Neural progenitor cell (in vitro differentiated cells): ENCODE data around the gene HYAL2. TPM values are rescaled to one million over a fixed set of nuclear protein-coding genes. Genes with fewer than 3 reads are reported as not detected.

ENCODE experiments used
- DNase-seq: peaks from one replicate; pipeline ENCODE4 v3.0.0-alpha.2; 2016; ENCODE audit warnings: low spot score
- H2AFZ ChIP-seq: fragments of 200-600 bp; sonication (generic); replicated peaks from 2 replicates; pipeline ENCODE4 v1.6.1; 2016; ENCODE audit warnings: antibody characterized with exemption
- H3F3A ChIP-seq: fragments of 200-600 bp; sonication (generic); 2 replicates; pipeline ENCODE4 v1.6.1; 2016; ENCODE audit warnings: antibody characterized with exemption, low read depth
- H3K27ac ChIP-seq: fragments of 200-600 bp; sonication (generic); 2 replicates; pipeline ENCODE4 v1.5.1; 2016; ENCODE audit warnings: mild to moderate bottlenecking
- H3K27me3 ChIP-seq: fragments of 200-600 bp; sonication (generic); 2 replicates; pipeline ENCODE4 v1.6.1; 2016; ENCODE audit warnings: mild to moderate bottlenecking, moderate library complexity
- H3K36me3 ChIP-seq: fragments of 200-600 bp; sonication (generic); 2 replicates; pipeline ENCODE4 v1.5.1; 2016
- H3K4me1 ChIP-seq: fragments of 200-600 bp; sonication (generic); 2 replicates; pipeline ENCODE4 v1.6.1; 2016; ENCODE audit warnings: mixed run types
- H3K4me2 ChIP-seq: fragments of 200-600 bp; sonication (generic); 2 replicates; pipeline ENCODE4 v1.6.1; 2016
- H3K4me3 ChIP-seq: fragments of 200-600 bp; sonication (generic); 2 replicates; pipeline ENCODE4 v1.5.1; 2016
- H3K79me2 ChIP-seq: fragments of 200-600 bp; sonication (generic); 2 replicates; pipeline ENCODE4 v1.6.1; 2016; ENCODE audit warnings: low read depth
- H3K9ac ChIP-seq: fragments of 200-600 bp; sonication (generic); 2 replicates; pipeline ENCODE4 v1.6.1; 2016
- H3K9me3 ChIP-seq: fragments of 200-600 bp; sonication (generic); 2 replicates; pipeline ENCODE4 v1.5.1; 2016; ENCODE audit warnings: low read depth
- H4K20me1 ChIP-seq: fragments of 200-600 bp; sonication (generic); 2 replicates; pipeline ENCODE4 v1.6.1; 2016; ENCODE audit warnings: low read depth
- H3K27ac Mint-ChIP-seq: 3 replicates; pipeline ENCODE4 v1.8.0; 2021; ENCODE audit warnings: mixed read lengths
- H3K27me3 Mint-ChIP-seq: 2 replicates; pipeline ENCODE4 v1.8.0; 2022; ENCODE audit warnings: low read depth, mild to moderate bottlenecking, inconsistent platforms, moderate library complexity, mixed read lengths; ENCODE audit not compliant: insufficient read depth
- H3K36me3 Mint-ChIP-seq: 3 replicates; pipeline ENCODE4 v1.8.0; 2021; ENCODE audit warnings: mixed read lengths
- H3K4me1 Mint-ChIP-seq: 3 replicates; pipeline ENCODE4 v1.8.0; 2021; ENCODE audit warnings: mixed read lengths
- H3K4me3 Mint-ChIP-seq: 3 replicates; pipeline ENCODE4 v1.8.0; 2021; ENCODE audit warnings: mild to moderate bottlenecking, moderate library complexity, mixed read lengths
- H3K9me3 Mint-ChIP-seq: 3 replicates; pipeline ENCODE4 v1.8.0; 2020; ENCODE audit warnings: mixed read lengths
- CTCF ChIP-seq: fragments of 200-600 bp; sonication (generic); IDR thresholded peaks from 2 replicates; pipeline ENCODE4 v1.5.1; 2017; ENCODE audit warnings: antibody characterized with exemption, mild to moderate bottlenecking
- EZH2 ChIP-seq: fragments of 200-600 bp; sonication (generic); IDR thresholded peaks from 2 replicates; pipeline ENCODE4 v1.6.1; 2017; ENCODE audit warnings: antibody characterized with exemption, mild to moderate bottlenecking, moderate library complexity
- EZH2phosphoT487 ChIP-seq: fragments of 200-600 bp; sonication (generic); IDR thresholded peaks from 2 replicates; pipeline ENCODE4 v1.6.1; 2017; ENCODE audit warnings: antibody characterized with exemption
- total RNA-seq: library from RNA; depleted of rRNA; stranded (reverse); fragments of >200 nt; gene quantifications from 2 replicates; pipeline ENCODE4 v1.2.3, GENCODE V29; 2015; ENCODE audit warnings: low replicate concordance

HYAL2 gene
- total RNA-seq, 1 donor from 2014 or later = 38.9 TPM

GRCh38 chr3:50269460-50269859 is 53.1 kb downstream of the HYAL2 start:
- H3K4me3 ChIP-seq = no peak overlapping the region
- H2AFZ ChIP-seq = no peak overlapping the region
- Mint-ChIP-seq H3K4me1 (peaks cover 63% of the 10 kb centered on the region), H3K9me3 (no peaks in the 10 kb centered on the region), H3K27ac (peak overlapping the region; percentile 76), H3K36me3 (no peaks in the 10 kb centered on the region), H3K27me3 (peaks cover 15% of the 10 kb centered on the region), H3K4me3 (no peak overlapping the region)
- no peaks in the 10 kb centered on the region for H3K36me3 ChIP-seq
- TF ChIP-seq EZH2phosphoT487 = no peak
- no peak for TF ChIP-seq EZH2
- no peak for TF ChIP-seq CTCF
- H3K79me2 ChIP-seq = no peaks in the 10 kb centered on the region
- H3K27ac ChIP-seq = no peak overlapping the region
- H3K9me3 ChIP-seq = no peaks in the 10 kb centered on the region
- H3K4me2 ChIP-seq = peak overlapping the region; percentile 43
- H3K4me1 ChIP-seq = peaks cover 46% of the 10 kb centered on the region
- H3K27me3 ChIP-seq = peaks cover 17% of the 10 kb centered on the region
- no peaks in the 10 kb centered on the region for H4K20me1 ChIP-seq
- H3F3A ChIP-seq = peaks cover 26% of the 10 kb centered on the region
- DNase-seq = no peak
- H3K9ac ChIP-seq = no peak overlapping the region

- Histone ChIP-seq H3K36me3 (no peaks in the 10 kb centered on the region), H3K79me2 (no peaks in the 10 kb centered on the region), H3F3A (peaks cover 30% of the 10 kb centered on the region), H3K4me3 (no peak within 1 kb of the TSS), H3K9ac (no peak within 1 kb of the TSS), H3K4me2 (peak within 1 kb of the TSS; percentile 58), H4K20me1 (no peaks in the 10 kb centered on the region), H3K27ac (no peak within 1 kb of the TSS), H3K4me1 (peaks cover 51% of the 10 kb centered on the region), H2AFZ (no peak within 1 kb of the TSS), H3K9me3 (no peaks in the 10 kb centered on the region), H3K27me3 (peaks cover 12% of the 10 kb centered on the region)
- peaks cover 10% of the 10 kb centered on the region for H3K27me3 Mint-ChIP-seq
- H3K9me3 Mint-ChIP-seq = no peaks in the 10 kb centered on the region
- no peak for TF ChIP-seq EZH2
- no peak for TF ChIP-seq EZH2phosphoT487
- no peak for TF ChIP-seq CTCF
- peak within 1 kb of the TSS; percentile 22 for H3K4me3 Mint-ChIP-seq
- DNase-seq = no peak
- peaks cover 64% of the 10 kb centered on the region for H3K4me1 Mint-ChIP-seq
- H3K27ac Mint-ChIP-seq = peak within 1 kb of the TSS; percentile 76
- no peaks in the 10 kb centered on the region for H3K36me3 Mint-ChIP-seq
Measured at GRCh38 chr3:50268703-50269451, 53.7 kb downstream of the HYAL2 start, which contains the start of gene SEMA3B. Gene SEMA3B (plus strand): TSS chr3:50269147. CDS start chr3:50269241, 94 bp downstream.

- Histone ChIP-seq H3K4me2 (no peak overlapping the region), H3K27ac (no peak overlapping the region), H3K9ac (no peak overlapping the region), H3K36me3 (no peaks in the 10 kb centered on the region), H3K9me3 (no peaks in the 10 kb centered on the region), H3K27me3 (peaks cover 6% of the 10 kb centered on the region), H4K20me1 (no peaks in the 10 kb centered on the region), H3K4me1 (peaks cover 55% of the 10 kb centered on the region), H3K79me2 (no peaks in the 10 kb centered on the region), H2AFZ (no peak overlapping the region), H3F3A (peaks cover 36% of the 10 kb centered on the region), H3K4me3 (no peak overlapping the region)
- Mint-ChIP-seq H3K9me3 (no peaks in the 10 kb centered on the region), H3K36me3 (no peaks in the 10 kb centered on the region), H3K4me1 (peaks cover 68% of the 10 kb centered on the region), H3K4me3 (peak overlapping the region; percentile 22), H3K27ac (peak overlapping the region; percentile 19), H3K27me3 (peaks cover 11% of the 10 kb centered on the region)
- TF ChIP-seq EZH2phosphoT487 (no peak), EZH2 (no peak), CTCF (no peak)
- DNase-seq = no peak
Measured at GRCh38 chr3:50268276-50268675, 54.3 kb downstream of the HYAL2 start.

Other genes starting within 250 kb of the HYAL2 start
- gene RBM5, start 233.8 kb downstream of the HYAL2 start, total RNA-seq = 282 and 372 TPM in 2 replicates
- 14.5 and 42.5 TPM in 2 replicates for gene SEMA3F, start 167.4 kb downstream of the HYAL2 start, total RNA-seq
- gene GNAT1, start 131.1 kb downstream of the HYAL2 start, total RNA-seq = 0.03 TPM in 1 of 2 replicates, not detected in the other
- 0.17 and 0.77 TPM in 2 replicates for gene SLC38A3, start 117.5 kb downstream of the HYAL2 start, total RNA-seq
- 249 and 321 TPM in 2 replicates for gene GNAI2, start 86.5 kb downstream of the HYAL2 start, total RNA-seq
- 0.80 and 8.6 TPM in 2 replicates for gene SEMA3B, start 53.6 kb downstream of the HYAL2 start, total RNA-seq
- 0.37 TPM in 1 of 2 replicates, not detected in the other for gene LSMEM2, start 43.7 kb downstream of the HYAL2 start, total RNA-seq
- gene IFRD2, start 30.3 kb downstream of the HYAL2 start, total RNA-seq = 26.4 and 45.6 TPM in 2 replicates
- 2.2 and 4.9 TPM in 2 replicates for gene HYAL3, start 23.3 kb downstream of the HYAL2 start, total RNA-seq
- gene NAA80, start 23.3 kb downstream of the HYAL2 start, total RNA-seq = 10.1 and 21.8 TPM in 2 replicates
- gene HYAL1, start 19.2 kb downstream of the HYAL2 start, total RNA-seq = 1.6 and 3.0 TPM in 2 replicates
- 14.9 and 36.1 TPM in 2 replicates for gene TUSC2, start 5.5 kb upstream of the HYAL2 start, total RNA-seq
- 13.7 and 19.5 TPM in 2 replicates for gene RASSF1, start 18.1 kb upstream of the HYAL2 start, total RNA-seq
- 0.37 and 1.7 TPM in 2 replicates for gene ZMYND10, start 23.0 kb upstream of the HYAL2 start, total RNA-seq
- 15.5 and 35.7 TPM in 2 replicates for gene NPRL2, start 28.0 kb upstream of the HYAL2 start, total RNA-seq
- gene CYB561D2, start 28.1 kb upstream of the HYAL2 start, total RNA-seq = 2.2 and 13.8 TPM in 2 replicates
- 6.3 and 28.0 TPM in 2 replicates for gene TMEM115, start 36.8 kb upstream of the HYAL2 start, total RNA-seq
- 4.3 and 9.5 TPM in 2 replicates for gene CACNA2D2, start 180.9 kb upstream of the HYAL2 start, total RNA-seq
- gene C3orf18, start 245.0 kb upstream of the HYAL2 start, total RNA-seq = 8.5 and 15.6 TPM in 2 replicates
- 9.3 and 20.8 TPM in 2 replicates for gene HEMK1, start 246.8 kb upstream of the HYAL2 start, total RNA-seq